Upper lobe of left lung (tissue), 6 donors: ENCODE data around the gene KLHL18. TPM values are rescaled to one million over a fixed set of nuclear protein-coding genes. Genes with fewer than 3 reads are reported as not detected.

Source experiments
- ATAC-seq, 2 donors: fragments of 200-7000 bp; cut with Tn5 transposase; one replicate each; pipeline ENCODE4 v1.9.1; 2022; ENCODE audit warnings: mild to moderate bottlenecking in 2 of 2, moderate library complexity in 2 of 2; ENCODE audit not compliant: low FRiP score in 2 of 2
- DNase-seq, 2 donors: peaks; one replicate each; pipeline ENCODE4 v3.0.0-alpha.2; 2019 to 2020
- H3K27ac ChIP-seq, 4 donors: fragments of 200-600 bp; sonication (generic); one replicate each; pipeline ENCODE4 v1.5.1; 2016 to 2019
- H3K27me3 ChIP-seq, 4 donors: fragments of 200-600 bp; sonication (generic); one replicate each; pipeline ENCODE4 v1.5.1; 2017 to 2019
- H3K36me3 ChIP-seq, 4 donors: fragments of 200-600 bp; sonication (generic); one replicate each; pipeline ENCODE4 v1.5.1; 2016 to 2019
- H3K4me1 ChIP-seq, 4 donors: fragments of 200-600 bp; sonication (generic); one replicate each; pipeline ENCODE4 v1.5.1; 2018 to 2019
- H3K4me3 ChIP-seq, 4 donors: fragments of 200-600 bp; sonication (generic); one replicate each; pipeline ENCODE4 v1.5.1; 2017 to 2019; ENCODE audit warnings: mild to moderate bottlenecking in 2 of 4, moderate library complexity in 1 of 4
- H3K9me3 ChIP-seq, 4 donors: fragments of 200-600 bp; sonication (generic); one replicate each; pipeline ENCODE4 v1.5.1; 2018 to 2019
- CTCF ChIP-seq, 6 experiments: fragments of 450-650 bp in 4 of 6; fragments of 200-600 bp in 2 of 6; sonication (generic) in 2 of 6; IDR thresholded peaks; one replicate each; pipeline ENCODE4 v1.5.1; 2016 to 2019; ENCODE audit warnings: antibody characterized with exemption in 6 of 6
- EP300 ChIP-seq, 4 donors: sonication (generic); formaldehyde crosslinking; IDR thresholded peaks; one replicate each; pipeline ENCODE4 v1.5.1; 2017; ENCODE audit warnings: antibody characterized with exemption in 4 of 4, control low read depth in 2 of 4
- POLR2A ChIP-seq, 4 donors: fragments of 450-650 bp; IDR thresholded peaks; one replicate each; pipeline ENCODE4 v1.5.1; 2016 to 2017; ENCODE audit warnings: antibody characterized with exemption in 4 of 4, mild to moderate bottlenecking in 2 of 4
- POLR2AphosphoS5 ChIP-seq, 2 donors: sonication (generic); formaldehyde crosslinking; IDR thresholded peaks; one replicate each; pipeline ENCODE4 v1.5.1; 2017; ENCODE audit warnings: antibody characterized with exemption in 2 of 2
- WGBS, 2 donors: methylation state at CpG; one replicate each; pipeline ENCODE4 v1.1.5; 2017 to 2018; 5-methylcytosine and 5-hydroxymethylcytosine counted together
- total RNA-seq, 6 donors: library from RNA; depleted of rRNA in 4 of 6; stranded (reverse); fragments of >200 nt in 4 of 6; gene quantifications; one replicate each; pipeline versions ENCODE4 v1.1.0 to v1.2.1, GENCODE V29; 2016 to 2021
- donor health status: DM: no; HTN: no; CAD: no; lungs with moderate emphysema.
- donor health status: DM: no; HTN: yes; CAD: no; lungs with severe emphysema.

KLHL18 gene
- total RNA-seq, 6 donors from 2014 or later, result 12.6 to 35.5 (median 19.4) TPM

GRCh38 chr3:47379411-47379899 lies 96.7 kb downstream of the KLHL18 start:
- peaks cover 20 to 51% (median 24%) of the 10 kb centered on the region in 4 donors for H3K4me1 ChIP-seq
- ATAC-seq (no peak), DNase-seq (no peak)
- no peaks in the 10 kb centered on the region for H3K36me3 ChIP-seq
- peak overlapping the region in 3 of 4 donors; percentile 94 to 97 (median 94) for H3K27ac ChIP-seq
- H3K4me3 ChIP-seq, result peak overlapping the region in 3 of 4 donors; percentile 76 to 81 (median 80)
- no peak for TF ChIP-seq EP300 (IDR thresholded peaks at IDR 0.05)
- TF ChIP-seq POLR2A (IDR thresholded peaks at IDR 0.05), result no peak
- no peak for TF ChIP-seq CTCF (IDR thresholded peaks at IDR 0.05)
- TF ChIP-seq POLR2AphosphoS5 (IDR thresholded peaks at IDR 0.05), result no peak
- H3K27me3 ChIP-seq, result no peaks in the 10 kb centered on the region
- 88 to 92% methylated on average over 19 of the region's 19 CpGs for WGBS, 2 donors
- no peaks in the 10 kb centered on the region for H3K9me3 ChIP-seq

DNA sequence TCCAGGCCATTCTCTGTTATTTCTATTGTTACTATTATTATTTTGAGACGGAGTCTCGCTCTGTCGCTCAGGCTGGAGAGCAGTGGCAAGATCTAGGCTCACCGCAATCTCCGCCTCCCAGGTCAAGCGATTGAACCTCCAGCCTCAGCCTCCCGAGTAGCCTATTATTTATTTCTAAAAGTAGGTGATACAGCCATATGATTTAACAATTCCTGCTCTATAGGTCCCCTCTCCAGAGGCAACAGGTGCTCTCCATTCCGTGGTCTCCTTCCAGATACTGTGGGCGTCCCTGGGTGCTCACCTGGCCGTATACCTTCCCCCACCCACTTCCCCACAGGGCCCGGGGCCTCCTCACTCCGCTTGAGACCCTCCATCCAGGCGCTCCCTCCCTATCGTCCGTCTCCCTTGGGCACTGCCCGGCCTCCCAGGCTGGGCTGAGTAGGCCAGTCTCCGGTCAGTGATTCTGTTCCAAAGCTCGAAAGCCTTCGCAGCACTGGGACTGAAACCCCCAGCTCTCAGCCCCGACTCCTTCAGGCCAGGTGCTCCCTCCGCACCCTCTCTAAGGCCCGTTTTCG lies 97.4 kb downstream of the KLHL18 start:
- Histone ChIP-seq H3K27ac (peak overlapping the region; percentile 94 to 97 (median 96)), H3K4me3 (peak overlapping the region; percentile 69 to 81 (median 78)), H3K9me3 (no peaks in the 10 kb centered on the region), H3K36me3 (peaks cover 0 to 3% (median 0%) of the 10 kb centered on the region in 4 donors), H3K27me3 (no peaks in the 10 kb centered on the region), H3K4me1 (peaks cover 22 to 55% (median 26%) of the 10 kb centered on the region in 4 donors)
- WGBS, 2 donors, result 12 to 17% methylated on average over 19 to 23 of the region's 23 CpGs
- ATAC-seq (peak in 1 of 2 donors; percentile 40), DNase-seq (no peak)
- TF ChIP-seq POLR2A (IDR thresholded peaks at IDR 0.05) (no peak), CTCF (IDR thresholded peaks at IDR 0.05) (peak in 2 of 6 experiments; percentile 18 to 31)

DNA sequence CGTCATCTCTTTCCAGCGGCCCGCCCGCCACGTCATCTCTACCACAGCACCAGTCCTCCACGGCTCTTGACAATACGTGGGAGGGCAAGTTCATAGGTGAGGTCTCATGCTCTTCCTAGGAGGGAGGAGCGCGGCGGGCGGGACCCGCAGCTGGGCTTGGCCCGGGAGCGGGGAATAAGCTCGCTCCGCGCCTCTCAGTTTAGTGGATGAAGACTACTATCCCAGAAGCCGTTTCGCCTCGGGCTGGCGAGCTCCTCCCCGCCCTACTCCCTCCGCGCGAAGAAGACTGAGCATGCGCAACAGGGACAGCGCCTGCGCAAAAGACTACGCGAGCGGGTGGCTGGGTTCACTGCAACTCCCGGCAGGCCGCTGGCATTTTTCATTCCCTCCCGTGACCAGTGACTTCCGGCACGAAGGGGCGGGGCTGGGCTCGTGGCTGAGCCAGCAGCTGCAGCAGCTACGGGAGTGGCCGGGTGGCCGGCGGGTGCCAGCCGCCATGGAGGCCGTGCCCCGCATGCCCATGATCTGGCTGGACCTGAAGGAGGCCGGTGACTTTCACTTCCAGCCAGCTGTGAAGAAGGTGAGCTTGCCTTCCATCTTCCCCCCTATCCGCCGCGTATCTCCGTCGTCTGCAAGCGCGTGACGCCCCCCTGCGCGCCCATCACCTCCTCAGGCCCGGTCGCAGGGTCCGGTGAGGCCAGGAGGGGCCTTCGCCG lies 98.0 kb downstream of the KLHL18 start, which contains the start of gene PTPN23:
Gene PTPN23 (plus strand): TSS at position 421 of the 716 bp plus-strand sequence. CDS start 76 bp downstream, at position 497.
- no peaks in the 10 kb centered on the region for H3K27me3 ChIP-seq
- peaks cover 28 to 61% (median 32%) of the 10 kb centered on the region in 4 donors for H3K4me1 ChIP-seq
- peak within 1 kb of the TSS; percentile 76 to 88 (median 80) for H3K4me3 ChIP-seq
- H3K27ac ChIP-seq, result peak within 1 kb of the TSS; percentile 94 to 97 (median 96)
- DNase-seq (peak; percentile 97 to 98), ATAC-seq (peak; percentile 95 to 96)
- H3K36me3 ChIP-seq, result peaks cover 0 to 8% (median 2%) of the 10 kb centered on the region in 4 donors
- 0% methylated on average over 21 to 40 of the region's 61 CpGs for WGBS, 2 donors
- TF ChIP-seq POLR2A (IDR thresholded peaks at IDR 0.05) (peak; percentile 74 to 96 (median 89)), EP300 (IDR thresholded peaks at IDR 0.05) (peak in 1 of 4 donors; percentile 75), POLR2AphosphoS5 (IDR thresholded peaks at IDR 0.05) (peak; percentile 75 to 96), CTCF (IDR thresholded peaks at IDR 0.05) (peak in 3 of 6 experiments; percentile 2 to 23 (median 9))
- H3K9me3 ChIP-seq, result no peaks in the 10 kb centered on the region

- 8 to 12% methylated on average over 26 to 39 of the region's 44 CpGs for WGBS, 2 donors
- Histone ChIP-seq H3K27me3 (no peaks in the 10 kb centered on the region), H3K27ac (peak overlapping the region; percentile 94 to 97 (median 96)), H3K9me3 (no peaks in the 10 kb centered on the region), H3K4me3 (peak overlapping the region; percentile 76 to 88 (median 80)), H3K36me3 (peaks cover 0 to 8% (median 2%) of the 10 kb centered on the region in 4 donors), H3K4me1 (peaks cover 30 to 68% (median 33%) of the 10 kb centered on the region in 4 donors)
- DNase-seq (peak; percentile 88 to 95), ATAC-seq (peak; percentile 90 to 93)
- TF ChIP-seq POLR2A (IDR thresholded peaks at IDR 0.05) (peak in 1 of 4 donors; percentile 66), POLR2AphosphoS5 (IDR thresholded peaks at IDR 0.05) (no peak)
Measured at GRCh38 chr3:47381317-47382157, 98.8 kb downstream of the KLHL18 start.
